ENCODE data around the gene OSBP2. TPM values are rescaled to one million over a fixed set of nuclear protein-coding genes. Genes with fewer than 3 reads are reported as not detected.
"Not testable (repeated sequence)": the region's sequence is repeated elsewhere in the genome, so short reads cannot be mapped to it uniquely, and the experiment has no call there.

Gene OSBP2
- total and polyA plus RNA-seq, 3 donors from 2014 or later, result 39.5 to 68.0 (median 45.4) TPM

DNA sequence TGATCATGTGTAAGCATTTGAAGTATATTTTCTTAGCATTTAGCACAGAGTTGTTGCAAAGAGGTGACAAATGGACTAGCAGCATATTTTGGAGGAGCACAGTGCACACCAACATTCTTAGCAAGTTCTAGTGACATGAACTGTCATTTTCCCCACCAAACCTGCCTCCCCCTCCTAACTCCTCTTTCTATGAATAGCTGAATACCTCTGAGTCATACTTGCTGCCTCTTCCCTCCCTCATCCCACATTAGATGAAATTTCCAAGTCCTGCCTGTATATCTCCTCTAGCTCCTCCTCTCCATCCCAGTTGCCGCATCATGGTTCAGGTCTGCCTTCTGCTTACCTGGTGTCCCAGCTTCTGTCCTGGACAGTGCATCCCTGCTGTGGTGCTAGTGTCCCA is 7.2 kb downstream of the OSBP2 start:
- TF ChIP-seq CTCF (IDR thresholded peaks at IDR 0.05) (no peak), POLR2A (IDR thresholded peaks at IDR 0.05) (no peak)
- DNase-seq, result no peak
- intact Hi-C loops (cut with DNase I; ENCODE audit: low total_unique reads), result no loop called here
- H3K4me3 ChIP-seq, result no peak overlapping the region
- H3K36me3 ChIP-seq (ENCODE audit: low read depth, missing control alignments), result no peaks in the 10 kb centered on the region
- no peaks in the 10 kb centered on the region for H3K27me3 ChIP-seq
- H3K4me1 ChIP-seq, result no peaks in the 10 kb centered on the region
- no peaks in the 10 kb centered on the region for H3K9me3 ChIP-seq
- WGBS, 2 donors, result 100% methylated on average over 1 of the region's 1 CpG
- no peak overlapping the region for H3K27ac ChIP-seq

- no peak for DNase-seq
- TF ChIP-seq POLR2A (IDR thresholded peaks at IDR 0.05) (no peak), CTCF (IDR thresholded peaks at IDR 0.05) (no peak)
- H3K27ac ChIP-seq, result no peak overlapping the region
- H3K4me1 ChIP-seq, result no peaks in the 10 kb centered on the region
- intact Hi-C loops (cut with DNase I; ENCODE audit: low total_unique reads), result no loop called here
- no peak overlapping the region for H3K4me3 ChIP-seq
- 91 to 100% methylated on average over 1 of the region's 1 CpG for whole genome bisulfite sequencing, 2 donors
- no peaks in the 10 kb centered on the region for H3K27me3 ChIP-seq
- H3K9me3 ChIP-seq, result no peaks in the 10 kb centered on the region
- no peaks in the 10 kb centered on the region for H3K36me3 ChIP-seq (ENCODE audit: low read depth, missing control alignments)
Observed at GRCh38 chr22:30702856-30703255, 8.2 kb downstream of the OSBP2 start.

- DNase-seq, result no peak
- TF ChIP-seq POLR2A (IDR thresholded peaks at IDR 0.05) (no peak), CTCF (IDR thresholded peaks at IDR 0.05) (no peak)
Observed at GRCh38 chr22:30704978-30705377, 10.3 kb downstream of the OSBP2 start.

GRCh38 chr22:30705710-30706651 is 11.3 kb downstream of the OSBP2 start:
- WGBS, 2 donors, result 64 to 66% methylated on average over 10 to 11 of the region's 11 CpGs
- no peak for DNase-seq
- H3K4me1 ChIP-seq, result no peaks in the 10 kb centered on the region
- H3K27ac ChIP-seq, result no peak overlapping the region
- no peak overlapping the region for H3K4me3 ChIP-seq
- TF ChIP-seq POLR2A (IDR thresholded peaks at IDR 0.05) (no peak), CTCF (IDR thresholded peaks at IDR 0.05) (no peak)
- H3K27me3 ChIP-seq, result no peaks in the 10 kb centered on the region
- no peaks in the 10 kb centered on the region for H3K36me3 ChIP-seq (ENCODE audit: low read depth, missing control alignments)
- intact Hi-C loops (cut with DNase I; ENCODE audit: low total_unique reads), result no loop called here
- no peaks in the 10 kb centered on the region for H3K9me3 ChIP-seq

More at GRCh38 chr22:30704978-30705377, 10.3 kb downstream of the OSBP2 start:
- WGBS, 2 donors, result 98% methylated on average over 5 of the region's 5 CpGs
- Histone ChIP-seq H3K4me3 (no peak overlapping the region), H3K36me3 (ENCODE audit: low read depth, missing control alignments) (no peaks in the 10 kb centered on the region), H3K27ac (no peak overlapping the region), H3K9me3 (no peaks in the 10 kb centered on the region), H3K27me3 (no peaks in the 10 kb centered on the region), H3K4me1 (no peaks in the 10 kb centered on the region)
- intact Hi-C loops (cut with DNase I; ENCODE audit: low total_unique reads), result no loop called here

DNA sequence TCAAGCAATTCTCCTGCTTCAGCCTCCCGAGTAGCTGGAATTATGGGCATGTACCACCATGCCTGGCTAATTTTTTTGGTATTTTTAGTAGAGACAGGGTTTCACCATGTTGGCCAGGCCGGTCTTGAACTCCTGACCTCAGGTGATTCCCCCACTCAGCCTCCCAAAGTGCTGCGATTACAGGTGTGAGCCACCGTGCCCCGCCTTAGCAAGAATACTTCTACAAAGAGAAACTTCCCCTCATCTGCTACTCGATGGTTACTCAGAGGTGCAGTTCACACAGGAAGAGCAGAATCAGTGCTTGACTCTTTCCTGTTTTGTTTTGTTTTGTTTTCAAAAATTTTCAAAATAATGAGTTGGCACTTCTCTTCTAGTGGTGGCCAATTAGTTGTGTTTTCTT is 15.3 kb downstream of the OSBP2 start:
- DNase-seq; H3K9me3 ChIP-seq; H3K4me1 ChIP-seq; H3K4me3 ChIP-seq; H3K27ac ChIP-seq; intact Hi-C loops (cut with DNase I; ENCODE audit: low total_unique reads); H3K36me3 ChIP-seq (ENCODE audit: low read depth, missing control alignments); H3K27me3 ChIP-seq: not testable (repeated sequence)
- WGBS, 2 donors, result 88 to 93% methylated on average over 5 to 6 of the region's 6 CpGs

All from testis (tissue), 3 donors.